ENCODE data around the gene PGM5. TPM values are rescaled to one million over a fixed set of nuclear protein-coding genes. Genes with fewer than 3 reads are reported as not detected.

The PGM5 gene
- total and polyA plus RNA-seq, 2 of the 8 experiments (the other 6 are each of a cell fraction or from before 2014, with no cell fraction given), result not detected

DNA sequence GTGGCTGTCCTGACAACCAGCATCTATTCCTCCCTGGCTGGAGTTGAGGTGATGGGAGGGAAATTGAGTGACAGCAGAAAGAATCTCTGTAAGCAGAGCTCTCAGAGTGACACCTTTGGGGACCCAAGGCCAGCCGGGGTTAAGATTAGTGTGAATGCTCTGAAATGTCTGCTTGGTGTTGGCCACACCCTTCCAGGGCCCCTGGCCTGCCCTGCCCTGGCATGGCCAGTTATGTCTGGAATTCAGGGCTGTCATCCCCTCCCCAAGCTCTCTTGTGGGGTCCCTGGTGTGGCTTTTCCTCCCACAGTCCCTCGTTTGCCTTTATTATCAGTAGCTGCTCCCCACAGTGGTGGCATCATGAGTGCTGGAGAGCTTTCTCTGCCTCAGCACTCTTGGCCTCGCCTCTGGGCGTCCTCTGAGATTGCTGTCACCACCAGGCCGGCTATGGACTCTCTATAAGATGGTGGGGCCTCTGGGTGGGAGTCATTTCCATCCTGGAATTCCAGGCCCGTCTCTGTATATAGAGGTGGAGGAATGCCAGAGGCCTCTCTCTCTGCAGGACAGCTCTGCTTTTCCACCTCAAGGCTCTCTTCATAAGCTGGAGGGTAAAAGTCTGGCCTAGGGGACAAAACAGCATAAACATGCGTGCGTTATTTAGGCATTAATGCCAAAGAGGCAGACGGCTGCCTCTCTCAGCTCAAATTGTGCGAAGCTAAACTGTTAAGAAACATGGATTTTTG lies 180.6 kb downstream of the PGM5 start:
- Histone ChIP-seq H3K4me3 (ENCODE audit: extremely low read depth in 1 of 4, insufficient read depth in 2 of 4, low read depth in 3 of 4, low read length in 4 of 4) (no peak overlapping the region), H2BK120ac (replicated peaks; ENCODE audit: low read depth, low read length) (no peak overlapping the region), H4K8ac (ENCODE audit: extremely low read depth, insufficient read depth, low read length) (no peak overlapping the region), H3K4me2 (ENCODE audit: insufficient read depth in 1 of 2, low read depth in 2 of 2, low read length in 2 of 2) (no peak overlapping the region), H4K5ac (ENCODE audit: insufficient read length, low read depth, low read length) (no peak overlapping the region), H4K91ac (replicated peaks; ENCODE audit: insufficient read length, low read length) (no peak overlapping the region), H3K27ac (ENCODE audit: low read depth, low read length) (no peak overlapping the region), H3K36me3 (ENCODE audit: control insufficient read depth in 2 of 4, insufficient read depth in 4 of 4, low read length in 3 of 4) (no peaks in the 10 kb centered on the region), H3K56ac (replicated peaks; ENCODE audit: insufficient read length, low read depth, low read length) (no peak overlapping the region), H3K14ac (ENCODE audit: insufficient read length) (no peak overlapping the region), H3K23ac (ENCODE audit: insufficient read length) (no peak overlapping the region), H2BK20ac (ENCODE audit: low read length) (no peak overlapping the region), H4K20me1 (replicated peaks in 1 of 2; ENCODE audit: control insufficient read depth in 1 of 2, insufficient read depth in 2 of 2, low read length in 2 of 2) (no peaks in the 10 kb centered on the region), H2BK12ac (ENCODE audit: low read depth, low read length) (no peak overlapping the region), H3K9me3 (ENCODE audit: insufficient read depth in 2 of 2, low read depth in 1 of 2, low read length in 1 of 2) (no peaks in the 10 kb centered on the region), H3K18ac (ENCODE audit: extremely low read depth, low read length) (no peak overlapping the region), H2BK5ac (ENCODE audit: low read depth, low read length) (no peak overlapping the region), H3K4me1 (replicated peaks in 1 of 4; ENCODE audit: control insufficient read depth in 3 of 4, insufficient read depth in 4 of 4, low read length in 3 of 4) (no peaks in the 10 kb centered on the region), H3K27me3 (replicated peaks in 1 of 4; ENCODE audit: control insufficient read depth in 3 of 4, extremely low read depth in 1 of 4, insufficient read depth in 3 of 4, low read length in 3 of 4) (peaks cover 0 to 5% (median 0%) of the 10 kb centered on the region in 4 experiments; a peak in 2 of 7 replicates), H3K79me2 (ENCODE audit: control insufficient read depth in 1 of 2, insufficient read depth in 2 of 2, low read length in 2 of 2) (no peaks in the 10 kb centered on the region), H2AFZ (ENCODE audit: low read length) (no peak overlapping the region), H3K23me2 (ENCODE audit: low read depth, low read length) (no peaks in the 10 kb centered on the region), H2BK15ac (ENCODE audit: low read length) (no peak overlapping the region), H3K9ac (replicated peaks in 1 of 4; ENCODE audit: extremely low read depth in 1 of 4, low read depth in 3 of 4, low read length in 3 of 4) (no peak overlapping the region), H3K4ac (replicated peaks; ENCODE audit: insufficient read length, low read depth, low read length) (no peak overlapping the region), H2AK5ac (ENCODE audit: low read depth, low read length) (no peak overlapping the region), H3K79me1 (ENCODE audit: low read depth, low read length) (no peaks in the 10 kb centered on the region)
- WGBS, 2 experiments (ENCODE audit: extremely low coverage in 1 of 2, insufficient coverage in 1 of 2, insufficient read length in 1 of 2, insufficient replicate concordance in 2 of 2, low coverage in 1 of 2, low lambda C conversion rate in 2 of 2, missing lambda C conversion rate in 1 of 2), result 94% methylated on average over 10 of the region's 10 CpGs; no CpG with 5 or more reads in 1 of the 2 experiments
- ChIA-PET CTCF (ENCODE audit: partially characterized antibody) (interaction anchor here (1.2 to 2.8 kb wide), 4 partner anchors 23 to 119 kb away, joined by 4 to 13 read pairs (median 9); no protein-coding TSS in a partner anchor), POLR2A (ENCODE audit: partially characterized antibody) (no interaction called here)
- FAIRE-seq (no peak), DNase-seq (ENCODE audit: low read depth in 1 of 2, low spot score in 2 of 2) (no peak)
- no peak for TF ChIP-seq JUND (IDR thresholded peaks at IDR 0.05; ENCODE audit: low read length)
- TF ChIP-seq HDAC2 (IDR thresholded peaks at IDR 0.05; ENCODE audit: borderline replicate concordance in 1 of 2, low read depth in 2 of 2, low read length in 2 of 2), result no peak
- no peak for TF ChIP-seq RAD21 (IDR thresholded peaks at IDR 0.05 in 1 of 2, conservative IDR thresholded peaks at IDR 0.05 in 1 of 2; ENCODE audit: low read depth in 2 of 2, low read length in 2 of 2)
- TF ChIP-seq, protein P1, sequence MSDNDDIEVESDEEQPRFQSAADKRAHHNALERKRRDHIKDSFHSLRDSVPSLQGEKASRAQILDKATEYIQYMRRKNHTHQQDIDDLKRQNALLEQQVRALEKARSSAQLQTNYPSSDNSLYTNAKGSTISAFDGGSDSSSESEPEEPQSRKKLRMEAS (IDR thresholded peaks at IDR 0.05), result no peak
- no peak for TF ChIP-seq JUN (IDR thresholded peaks at IDR 0.05; ENCODE audit: low read depth, low read length)
- TF ChIP-seq TAF1 (IDR thresholded peaks at IDR 0.05; ENCODE audit: low read depth, low read length), result no peak
- no peak for TF ChIP-seq TAF7 (optimal IDR thresholded peaks at IDR 0.05; ENCODE audit: borderline replicate concordance, low read depth, low read length)
- TF ChIP-seq SIX5 (IDR thresholded peaks at IDR 0.05; ENCODE audit: low read depth, low read length), result no peak
- TF ChIP-seq, protein P2, sequence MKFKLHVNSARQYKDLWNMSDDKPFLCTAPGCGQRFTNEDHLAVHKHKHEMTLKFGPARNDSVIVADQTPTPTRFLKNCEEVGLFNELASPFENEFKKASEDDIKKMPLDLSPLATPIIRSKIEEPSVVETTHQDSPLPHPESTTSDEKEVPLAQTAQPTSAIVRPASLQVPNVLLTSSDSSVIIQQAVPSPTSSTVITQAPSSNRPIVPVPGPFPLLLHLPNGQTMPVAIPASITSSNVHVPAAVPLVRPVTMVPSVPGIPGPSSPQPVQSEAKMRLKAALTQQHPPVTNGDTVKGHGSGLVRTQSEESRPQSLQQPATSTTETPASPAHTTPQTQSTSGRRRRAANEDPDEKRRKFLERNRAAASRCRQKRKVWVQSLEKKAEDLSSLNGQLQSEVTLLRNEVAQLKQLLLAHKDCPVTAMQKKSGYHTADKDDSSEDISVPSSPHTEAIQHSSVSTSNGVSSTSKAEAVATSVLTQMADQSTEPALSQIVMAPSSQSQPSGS (IDR thresholded peaks at IDR 0.05; ENCODE audit: low read length), result no peak
- TF ChIP-seq MAFK (IDR thresholded peaks at IDR 0.05; ENCODE audit: low read depth, low read length), result no peak
- no peak for TF ChIP-seq SP4 (IDR thresholded peaks at IDR 0.05; ENCODE audit: low read length)
